HFFc6 (cell line): ENCODE measurements around the gene SAMD14. TPM values are rescaled to one million over a fixed set of nuclear protein-coding genes. Genes with fewer than 3 reads are reported as not detected.

Experiments
- DNase-seq: peaks from one replicate; pipeline ENCODE4 v3.0.0-alpha.2; 2018
- H3K27ac Mint-ChIP-seq: 2 replicates; pipeline ENCODE4 v1.8.0; 2020; ENCODE audit warnings: mild to moderate bottlenecking, mixed read lengths
- H3K27me3 Mint-ChIP-seq: 2 replicates; pipeline ENCODE4 v1.8.0; 2021; ENCODE audit warnings: mild to moderate bottlenecking, moderate library complexity, mixed read lengths; ENCODE audit not compliant: insufficient read depth
- H3K36me3 Mint-ChIP-seq: 2 replicates; pipeline ENCODE4 v1.8.0; 2021; ENCODE audit warnings: low read depth, mixed read lengths
- H3K4me1 Mint-ChIP-seq: 2 replicates; pipeline ENCODE4 v1.8.0; 2020; ENCODE audit warnings: low read depth, mixed read lengths
- H3K4me3 Mint-ChIP-seq: 2 replicates; pipeline ENCODE4 v1.8.0; 2020; ENCODE audit warnings: mild to moderate bottlenecking, moderate library complexity, mixed read lengths
- H3K9me3 Mint-ChIP-seq: 2 replicates; pipeline ENCODE4 v1.8.0; 2020; ENCODE audit warnings: mild to moderate bottlenecking, mixed read lengths
- CTCF ChIP-seq: fragments of 200-600 bp; sonication (generic); IDR thresholded peaks from 2 replicates; pipeline ENCODE4 v1.5.0; 2021; ENCODE audit warnings: antibody characterized with exemption, mild to moderate bottlenecking
- total RNA-seq, 6 experiments: library from RNA; stranded (reverse); fragmentation: NEBNext Ultra II Directional; extraction: Animal tissue kit (Norgen Biotek cat#: 25700); gene quantifications; 2 replicates in 1 of 6; 3 replicates in 5 of 6; pipeline ENCODE4 v1.2.3, GENCODE V29; 2021

SAMD14 gene
- total RNA-seq, 6 experiments from 2014 or later = 4.3 to 14.1 (median 11.4) TPM

- H3K27me3 Mint-ChIP-seq = peaks cover 4% of the 10 kb centered on the region
- H3K4me1 Mint-ChIP-seq = peaks cover 30% of the 10 kb centered on the region
- no peak overlapping the region for H3K4me3 Mint-ChIP-seq
- no peaks in the 10 kb centered on the region for H3K36me3 Mint-ChIP-seq
- no peaks in the 10 kb centered on the region for H3K9me3 Mint-ChIP-seq
- H3K27ac Mint-ChIP-seq = no peak overlapping the region
- DNase-seq = no peak
- TF ChIP-seq CTCF = no peak
Measured at GRCh38 chr17:50157891-50158290, 27.9 kb upstream of the SAMD14 start.

DNA sequence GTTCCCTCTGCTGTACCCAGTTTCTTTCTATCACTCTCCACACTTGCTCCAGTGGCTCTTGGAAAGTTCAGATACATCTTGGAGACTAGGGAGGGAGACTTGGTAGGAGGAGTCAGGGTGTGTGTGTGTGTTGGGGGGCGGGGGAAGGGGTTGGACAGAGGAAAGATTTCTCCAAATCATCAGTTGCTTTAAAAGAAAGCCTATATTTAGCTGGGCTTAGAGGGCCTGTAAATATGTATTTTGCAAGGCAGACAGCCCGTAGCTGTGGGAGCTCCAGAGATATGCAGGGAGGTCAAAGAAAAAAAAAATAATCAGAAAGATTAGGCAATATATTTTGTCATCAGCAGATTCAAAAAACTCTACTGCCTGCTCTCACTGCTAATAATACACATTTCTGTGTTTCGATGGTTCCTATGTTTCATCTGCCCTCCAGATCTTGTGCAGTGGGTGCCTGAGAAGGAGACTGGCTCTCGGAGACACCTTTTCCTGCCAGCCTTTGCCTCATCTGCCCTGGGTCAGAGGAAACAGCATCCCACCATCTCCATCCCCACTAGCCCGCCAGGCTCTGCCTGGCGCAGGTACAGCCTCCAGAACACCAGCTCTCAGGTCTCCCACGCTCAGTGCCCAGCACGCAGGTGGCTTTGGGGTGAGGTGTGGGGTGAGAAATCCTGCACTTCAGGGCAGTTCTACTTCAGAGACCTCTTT is 25.3 kb upstream of the SAMD14 start:
- Mint-ChIP-seq H3K9me3 (no peaks in the 10 kb centered on the region), H3K27me3 (no peaks in the 10 kb centered on the region; the same call in 1 of the 2 replicates), H3K4me3 (no peak overlapping the region), H3K4me1 (peaks cover 29% of the 10 kb centered on the region), H3K27ac (peak overlapping the region; percentile 26), H3K36me3 (no peaks in the 10 kb centered on the region)
- TF ChIP-seq CTCF = no peak
- DNase-seq = no peak

DNA sequence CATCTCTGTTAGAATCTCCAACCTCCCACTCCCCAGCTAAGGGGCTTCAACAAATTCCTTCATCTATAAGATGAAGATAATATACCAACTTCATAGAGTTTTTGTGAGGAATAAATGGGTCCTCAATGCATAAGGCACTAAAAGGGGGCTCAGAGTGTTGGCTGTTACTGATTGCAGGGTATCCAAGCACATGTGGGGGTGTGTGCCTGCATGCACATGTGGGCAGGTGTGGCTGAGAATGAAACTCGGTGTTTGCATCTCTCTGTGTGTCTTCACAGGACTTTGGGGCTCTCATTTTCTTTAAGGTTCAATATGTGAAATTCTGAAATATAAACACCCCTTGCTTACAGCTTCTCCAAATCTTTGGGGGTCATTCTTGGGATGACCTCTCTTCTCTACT is 24.6 kb upstream of the SAMD14 start:
- Mint-ChIP-seq H3K27me3 (no peaks in the 10 kb centered on the region; the same call in 1 of the 2 replicates), H3K27ac (no peak overlapping the region; the same call in 1 of the 2 replicates), H3K4me3 (no peak overlapping the region), H3K9me3 (no peaks in the 10 kb centered on the region), H3K4me1 (peaks cover 29% of the 10 kb centered on the region), H3K36me3 (no peaks in the 10 kb centered on the region)
- TF ChIP-seq CTCF = no peak
- no peak for DNase-seq

DNA sequence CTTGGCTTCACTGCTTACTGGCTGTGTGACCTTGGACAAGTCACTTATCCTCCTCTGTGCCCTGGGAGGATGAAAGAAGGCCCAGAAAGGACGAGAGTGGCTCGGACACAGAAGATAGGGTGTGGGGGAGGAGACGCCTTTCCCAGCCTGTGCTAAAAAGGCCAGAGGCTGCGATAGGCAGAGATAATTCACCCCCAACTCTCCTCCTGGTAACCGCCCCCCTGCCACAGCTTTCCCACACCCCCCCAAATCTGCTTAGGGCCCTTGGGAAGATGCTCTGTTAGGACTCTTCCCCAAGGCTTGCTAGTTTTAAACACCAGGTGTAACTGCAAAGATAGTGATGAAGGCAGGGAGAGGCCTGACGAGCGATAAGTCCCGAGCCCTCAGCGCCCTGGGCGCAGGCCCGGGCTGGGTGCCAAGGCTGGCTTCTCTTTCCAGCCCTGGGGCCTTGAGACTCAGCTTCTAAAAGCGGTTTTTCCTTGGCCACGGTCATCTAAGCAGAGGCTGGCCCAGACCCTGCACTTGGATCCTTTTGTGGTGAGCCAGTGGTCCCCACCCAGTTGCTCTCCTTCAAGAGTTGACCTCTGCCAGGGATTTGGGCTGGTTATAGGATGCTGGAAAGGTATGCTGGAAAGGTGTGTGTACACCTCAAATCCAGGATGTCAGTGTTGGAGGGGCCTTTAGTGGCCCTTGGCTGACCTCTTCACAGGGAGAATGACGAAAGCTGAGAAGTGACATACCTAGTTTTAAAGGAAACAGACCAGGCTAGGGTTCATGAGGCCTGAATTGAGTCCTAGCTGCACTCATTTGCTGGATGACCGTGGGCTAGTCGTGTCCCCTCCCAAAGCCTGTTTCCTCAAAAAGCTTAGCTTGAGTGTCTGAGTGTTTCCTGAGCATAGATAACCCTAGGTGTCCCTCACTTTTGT is 24.0 kb upstream of the SAMD14 start:
- H3K27me3 Mint-ChIP-seq = no peaks in the 10 kb centered on the region; the same call in 1 of the 2 replicates
- DNase-seq = no peak
- TF ChIP-seq CTCF = no peak
- peaks cover 29% of the 10 kb centered on the region for H3K4me1 Mint-ChIP-seq
- H3K36me3 Mint-ChIP-seq = no peaks in the 10 kb centered on the region
- no peaks in the 10 kb centered on the region for H3K9me3 Mint-ChIP-seq
- H3K27ac Mint-ChIP-seq = peak overlapping the region; percentile 7; the same call in 1 of the 2 replicates
- H3K4me3 Mint-ChIP-seq = no peak overlapping the region

DNA sequence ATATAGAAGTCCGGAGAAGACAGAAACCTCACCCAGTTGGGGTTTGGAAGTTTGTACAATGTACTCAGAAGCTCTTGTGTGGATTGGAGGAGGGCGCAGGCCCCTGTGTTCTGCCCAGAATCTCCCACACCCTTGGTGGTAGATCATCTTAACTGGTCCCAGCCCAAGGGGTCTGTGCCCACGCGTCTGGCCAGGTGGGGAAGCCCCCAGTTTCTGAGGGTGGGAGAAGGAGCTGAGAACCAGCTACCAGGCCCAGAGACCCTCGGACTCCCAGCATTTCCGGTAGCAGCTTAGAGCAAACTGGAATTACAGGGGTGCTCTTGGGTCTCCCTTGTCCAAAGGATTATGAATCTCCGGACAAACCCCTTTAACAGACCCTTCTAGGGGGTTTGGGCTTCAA is 22.8 kb upstream of the SAMD14 start:
- no peak for TF ChIP-seq CTCF
- Mint-ChIP-seq H3K4me1 (peaks cover 32% of the 10 kb centered on the region), H3K9me3 (no peaks in the 10 kb centered on the region), H3K4me3 (peak overlapping the region; percentile 92), H3K27ac (peak overlapping the region; percentile 97; the same call in 1 of the 2 replicates), H3K36me3 (no peaks in the 10 kb centered on the region), H3K27me3 (peaks cover 2% of the 10 kb centered on the region; the same call in 1 of the 2 replicates)
- no peak for DNase-seq
